ENCODE results near the gene CEBPZ. TPM values are rescaled to one million over a fixed set of nuclear protein-coding genes. Genes with fewer than 3 reads are reported as not detected.
A peak's percentile ranks its signal among the peaks of the same experiment; 100 is the strongest.
"Not testable (repeated sequence)": the region's sequence is repeated elsewhere in the genome, so short reads cannot be mapped to it uniquely, and the experiment has no call there.

The CEBPZ gene
- total and polyA plus RNA-seq, 11 donors: 17.4 to 50.9 (median 25.5) TPM

DNA sequence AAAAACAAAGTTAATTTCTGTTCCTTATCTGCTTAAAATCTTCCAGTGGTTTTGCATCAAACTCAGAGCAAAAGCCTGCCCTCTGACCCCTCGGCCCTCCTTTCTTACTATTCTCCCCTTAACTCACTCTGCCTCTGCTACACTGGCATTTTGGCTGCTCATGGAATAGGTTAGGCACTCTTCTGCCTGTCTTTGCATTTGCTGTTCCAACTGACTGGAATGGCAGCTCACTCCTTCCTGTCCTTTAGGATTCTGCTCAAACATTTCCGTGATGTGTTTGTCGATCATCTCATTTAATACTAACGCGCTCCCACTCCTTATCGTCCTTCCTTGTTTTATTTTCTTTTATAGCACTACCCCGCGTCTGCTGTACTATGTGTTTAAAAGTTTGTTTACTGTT is 815 bp downstream of the CEBPZ start:
- H3K4me1 ChIP-seq: peaks cover 9 to 46% (median 34%) of the 10 kb centered on the region in 12 donors
- peak overlapping the region; percentile 64 to 94 (median 86) for H3K4me3 ChIP-seq

DNA sequence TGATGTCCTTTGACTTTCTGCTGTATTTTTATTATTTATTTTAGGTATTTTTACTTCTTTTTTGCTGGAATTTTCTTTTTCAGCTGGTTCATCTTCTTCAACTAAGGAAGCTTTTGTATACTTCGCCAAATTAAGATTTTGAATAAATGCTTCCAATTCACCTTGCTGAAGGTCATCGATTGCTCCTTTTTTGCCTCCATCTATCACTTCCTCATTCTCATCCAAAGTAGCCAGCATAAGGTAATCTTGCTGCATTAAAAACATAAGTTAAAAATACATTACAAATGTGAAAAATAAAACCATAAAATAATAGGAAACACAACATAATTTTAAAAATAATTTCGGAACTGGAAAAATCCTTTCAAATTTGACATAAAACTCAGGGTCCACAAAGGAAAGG is 2.6 kb downstream of the CEBPZ start:
- 92 to 99% (median 97%) methylated on average over 3 of the region's 3 CpGs for WGBS, 4 donors
- Histone ChIP-seq H3K27ac (no peak overlapping the region), H3K9me3 (no peaks in the 10 kb centered on the region), H3K4me1 (peaks cover 9 to 59% (median 36%) of the 10 kb centered on the region in 12 donors), H3K4me3 (no peak overlapping the region), H3K36me3 (peaks cover 0 to 31% (median 27%) of the 10 kb centered on the region in 9 donors), H3K27me3 (no peaks in the 10 kb centered on the region)
- TF ChIP-seq, protein P1, sequence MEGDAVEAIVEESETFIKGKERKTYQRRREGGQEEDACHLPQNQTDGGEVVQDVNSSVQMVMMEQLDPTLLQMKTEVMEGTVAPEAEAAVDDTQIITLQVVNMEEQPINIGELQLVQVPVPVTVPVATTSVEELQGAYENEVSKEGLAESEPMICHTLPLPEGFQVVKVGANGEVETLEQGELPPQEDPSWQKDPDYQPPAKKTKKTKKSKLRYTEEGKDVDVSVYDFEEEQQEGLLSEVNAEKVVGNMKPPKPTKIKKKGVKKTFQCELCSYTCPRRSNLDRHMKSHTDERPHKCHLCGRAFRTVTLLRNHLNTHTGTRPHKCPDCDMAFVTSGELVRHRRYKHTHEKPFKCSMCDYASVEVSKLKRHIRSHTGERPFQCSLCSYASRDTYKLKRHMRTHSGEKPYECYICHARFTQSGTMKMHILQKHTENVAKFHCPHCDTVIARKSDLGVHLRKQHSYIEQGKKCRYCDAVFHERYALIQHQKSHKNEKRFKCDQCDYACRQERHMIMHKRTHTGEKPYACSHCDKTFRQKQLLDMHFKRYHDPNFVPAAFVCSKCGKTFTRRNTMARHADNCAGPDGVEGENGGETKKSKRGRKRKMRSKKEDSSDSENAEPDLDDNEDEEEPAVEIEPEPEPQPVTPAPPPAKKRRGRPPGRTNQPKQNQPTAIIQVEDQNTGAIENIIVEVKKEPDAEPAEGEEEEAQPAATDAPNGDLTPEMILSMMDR (IDR thresholded peaks at IDR 0.05): no peak
- no peak for TF ChIP-seq POLR2A (IDR thresholded peaks at IDR 0.05)
- intact Hi-C loops (cut with DNase I): no loop called here
- no peak for ATAC-seq
- no peak for DNase-seq

More for the DNA sequence above, 815 bp downstream of the CEBPZ start:
- no peak for DNase-seq
- intact Hi-C loops (cut with DNase I): loop anchor here in 1 of 10 donors (5.0 kb wide), 1 partner anchor 33 kb away; the partner anchor contains the start of gene CEBPZOS
- no peak for ATAC-seq
- TF ChIP-seq, protein P1 (IDR thresholded peaks at IDR 0.05): no peak
- no peak for TF ChIP-seq POLR2A (IDR thresholded peaks at IDR 0.05)
- no peaks in the 10 kb centered on the region for H3K27me3 ChIP-seq
- WGBS, 4 donors: 0 to 2% (median 2%) methylated on average over 8 of the region's 8 CpGs
- H3K27ac ChIP-seq: peak overlapping the region in 11 of 12 donors; percentile 85 to 96 (median 93)
- H3K9me3 ChIP-seq: no peaks in the 10 kb centered on the region
- peaks cover 0 to 30% (median 26%) of the 10 kb centered on the region in 9 donors for H3K36me3 ChIP-seq

DNA sequence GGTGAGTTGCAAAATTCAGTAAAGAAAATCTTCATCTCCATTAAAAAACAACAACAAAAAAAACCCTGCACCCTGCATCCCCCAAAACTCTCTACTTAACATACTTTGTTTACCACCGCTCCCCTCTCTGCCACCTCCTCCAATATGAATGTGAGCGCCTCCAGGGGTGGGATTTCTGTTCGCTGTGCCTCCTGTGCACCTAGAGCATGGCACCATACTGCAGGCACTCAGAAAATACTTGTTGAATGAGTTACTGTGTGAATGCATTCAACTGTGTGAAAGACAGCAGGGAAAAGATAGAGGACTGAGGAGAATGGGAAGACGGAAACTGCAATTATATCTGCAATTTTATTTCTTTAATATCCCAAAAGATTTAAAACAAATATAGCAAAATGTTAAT is 4.5 kb downstream of the CEBPZ start:
- H3K4me3 ChIP-seq: no peak overlapping the region
- TF ChIP-seq, protein P1 (IDR thresholded peaks at IDR 0.05): no peak
- intact Hi-C loops (cut with DNase I): no loop called here
- no peaks in the 10 kb centered on the region for H3K9me3 ChIP-seq
- no peak for DNase-seq
- H3K27ac ChIP-seq: no peak overlapping the region
- H3K36me3 ChIP-seq: peaks cover 0 to 50% (median 41%) of the 10 kb centered on the region in 9 donors
- 91 to 95% (median 93%) methylated on average over 4 of the region's 4 CpGs for WGBS, 4 donors
- peaks cover 0 to 46% (median 23%) of the 10 kb centered on the region in 12 donors for H3K4me1 ChIP-seq
- ATAC-seq: no peak
- no peaks in the 10 kb centered on the region for H3K27me3 ChIP-seq

DNA sequence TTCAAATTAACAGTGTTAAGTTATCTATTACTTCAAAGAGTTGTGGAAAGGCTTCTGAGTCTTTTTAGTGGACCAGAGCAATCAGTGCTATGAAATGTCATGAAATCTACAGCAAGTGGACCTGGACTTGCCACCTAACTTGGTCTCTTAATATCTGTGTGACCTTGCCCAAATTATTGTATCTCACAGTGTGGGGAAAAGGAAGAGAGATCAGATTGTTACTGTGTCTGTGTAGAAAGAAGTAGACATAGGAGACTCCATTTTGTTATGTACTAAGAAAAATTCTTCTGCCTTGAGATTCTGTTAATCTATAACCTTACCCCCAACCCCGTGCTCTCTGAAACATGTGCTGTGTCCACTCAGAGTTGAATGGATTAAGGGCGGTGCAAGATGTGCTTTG is 6.3 kb downstream of the CEBPZ start:
- peaks cover 0 to 68% (median 58%) of the 10 kb centered on the region in 9 donors for H3K36me3 ChIP-seq
- 50 to 83% methylated on average over 1 of the region's 2 CpGs; no CpG with 5 or more reads in 2 of the 4 donors for WGBS, 4 donors
- H3K27ac ChIP-seq; DNase-seq; intact Hi-C loops (cut with DNase I); ATAC-seq; H3K4me3 ChIP-seq; H3K9me3 ChIP-seq; H3K27me3 ChIP-seq: not testable (repeated sequence)
- peaks cover 0 to 39% (median 18%) of the 10 kb centered on the region in 12 donors for H3K4me1 ChIP-seq

- Histone ChIP-seq H3K9me3 (no peaks in the 10 kb centered on the region), H3K27me3 (no peaks in the 10 kb centered on the region), H3K36me3 (peaks cover 0 to 78% (median 69%) of the 10 kb centered on the region in 9 donors), H3K27ac (no peak overlapping the region), H3K4me3 (no peak overlapping the region), H3K4me1 (peaks cover 0 to 28% (median 8%) of the 10 kb centered on the region in 12 donors)
- ATAC-seq: no peak
- intact Hi-C loops (cut with DNase I): no loop called here
- WGBS, 4 donors: 80 to 94% (median 92%) methylated on average over 1 of the region's 1 CpG
- no peak for DNase-seq
- TF ChIP-seq POLR2A (IDR thresholded peaks at IDR 0.05): no peak
- TF ChIP-seq, protein P1 (IDR thresholded peaks at IDR 0.05): no peak
These were observed 7.3 kb downstream of the CEBPZ start for GRCh38 chr2:37224063-37224462.
